Skeletal muscle cell (primary cell): ENCODE data around the gene SLFN13.
"Not testable (repeated sequence)": the region's sequence is repeated elsewhere in the genome, so short reads cannot be mapped to it uniquely, and the experiment has no call there.

Source experiments
- DNase-seq: peaks from one replicate; pipeline ENCODE4 v3.0.0-alpha.2; 2010; ENCODE audit warnings: low read depth
- H3K4me3 ChIP-seq: 2 replicates; pipeline ENCODE4 v1.5.1; 2011; ENCODE audit warnings: low read depth, mild to moderate bottlenecking, control low read depth, low read length, moderate library complexity

SLFN13 gene

DNA sequence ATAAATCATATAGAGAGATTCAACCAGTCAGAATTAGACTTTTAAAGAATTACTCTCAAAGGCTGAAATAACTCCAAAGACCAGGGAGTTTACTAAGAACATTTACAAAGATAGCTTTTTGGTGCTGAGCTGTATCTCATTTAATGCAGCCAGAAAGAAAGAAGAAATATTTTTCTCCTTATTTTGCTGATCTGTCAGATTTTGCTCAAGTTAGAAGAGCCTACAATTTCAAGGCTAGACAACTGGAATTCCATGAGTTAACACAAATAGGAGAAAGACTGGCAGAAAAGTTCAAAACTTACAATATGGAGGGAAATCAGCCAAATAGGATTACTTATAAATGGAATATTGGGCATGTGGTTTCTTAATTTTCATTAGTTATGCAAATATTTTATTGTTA is 10.1 kb downstream of the SLFN13 start:
- H3K4me3 ChIP-seq = no peak overlapping the region
- no peak for DNase-seq

DNA sequence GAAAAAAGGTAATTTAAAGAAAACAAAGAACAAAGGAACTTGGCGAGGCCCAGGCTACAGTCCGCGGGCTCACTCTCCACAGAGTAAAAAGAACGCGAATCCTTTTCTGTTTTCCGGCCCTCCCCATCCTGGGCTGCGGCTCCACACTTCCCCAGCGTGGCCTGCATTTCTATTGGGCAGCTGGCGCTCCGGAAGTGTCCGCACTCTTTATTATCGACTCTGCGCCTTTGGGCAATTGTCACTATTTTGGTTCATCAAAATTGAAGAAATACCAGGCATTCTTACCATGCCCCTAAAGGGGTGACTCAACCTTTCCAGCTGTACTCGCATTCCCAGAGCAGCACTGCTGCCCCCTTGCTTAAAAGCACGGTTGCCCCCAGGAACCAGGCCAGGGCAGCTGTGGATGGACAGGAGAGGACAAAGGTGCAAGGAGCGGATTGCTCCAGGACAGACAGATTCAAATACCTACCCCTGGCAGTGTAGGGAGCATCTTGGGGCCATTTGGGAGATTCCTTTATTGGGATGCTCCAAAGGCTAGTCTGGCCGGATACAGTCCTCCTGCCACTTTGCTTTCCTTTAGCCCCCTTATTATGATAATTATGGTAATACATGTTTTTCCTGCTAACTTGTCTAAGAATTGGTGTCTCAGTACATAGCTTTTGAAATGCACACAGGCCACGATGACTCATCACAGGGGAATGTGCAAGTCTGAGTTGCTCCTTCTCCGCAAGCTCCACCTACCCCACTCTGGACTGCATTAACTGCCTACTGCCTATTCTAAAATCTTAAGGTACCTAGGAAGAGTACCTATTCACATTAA is 15.3 kb downstream of the SLFN13 start:
- DNase-seq = peak; percentile 98
- peak overlapping the region; percentile 55 for H3K4me3 ChIP-seq

DNA sequence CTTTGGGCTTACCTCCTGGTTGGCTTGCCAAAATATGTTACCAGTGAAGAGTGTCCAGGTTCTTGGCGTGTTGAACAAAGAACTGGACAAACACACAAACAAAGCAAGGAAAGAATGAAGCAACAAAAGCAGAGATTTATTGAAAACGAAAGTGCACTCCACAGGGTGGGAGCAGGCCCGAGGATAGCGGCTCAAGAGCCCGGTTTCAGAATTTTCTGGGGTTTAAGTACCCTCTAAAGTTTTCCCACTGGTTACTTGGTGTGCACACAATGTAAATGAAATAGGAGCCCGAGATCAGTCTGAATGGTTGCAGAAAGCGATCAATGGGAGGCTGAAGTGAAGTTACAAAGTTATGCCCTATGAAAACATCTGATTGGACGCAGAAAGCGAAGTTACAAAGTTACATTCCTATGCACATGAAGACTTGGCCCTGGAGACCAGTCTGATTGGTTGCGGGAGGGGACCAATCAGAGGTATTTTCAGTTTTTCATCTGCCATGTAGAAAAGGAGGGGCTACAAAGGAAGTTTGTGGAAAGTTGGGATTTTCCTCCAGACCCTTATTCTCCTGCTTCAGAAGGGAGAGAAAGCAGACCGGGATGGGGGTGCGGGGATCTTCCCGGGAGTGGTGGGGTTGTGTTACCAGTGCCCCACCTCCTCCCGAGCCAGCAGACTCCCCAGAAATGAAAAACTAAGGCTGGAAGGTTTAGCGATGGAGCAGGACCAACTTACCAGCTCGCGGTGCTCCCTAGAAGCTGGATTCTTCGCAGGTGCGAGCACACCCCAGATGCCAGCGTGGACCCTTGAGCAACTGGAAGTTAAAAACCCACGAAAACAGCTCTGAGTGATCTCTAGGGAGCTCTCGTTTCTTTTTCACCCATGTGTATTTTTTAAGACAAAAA is 16.1 kb downstream of the SLFN13 start, which contains the start of gene SLFN12:
Gene SLFN12 (minus strand): TSS at position 325 of the 899 bp plus-strand sequence. CDS start 9,472 bp downstream, outside the sequence.
- peak within 1 kb of the TSS; percentile 55 for H3K4me3 ChIP-seq
- DNase-seq = peak; percentile 96

DNA sequence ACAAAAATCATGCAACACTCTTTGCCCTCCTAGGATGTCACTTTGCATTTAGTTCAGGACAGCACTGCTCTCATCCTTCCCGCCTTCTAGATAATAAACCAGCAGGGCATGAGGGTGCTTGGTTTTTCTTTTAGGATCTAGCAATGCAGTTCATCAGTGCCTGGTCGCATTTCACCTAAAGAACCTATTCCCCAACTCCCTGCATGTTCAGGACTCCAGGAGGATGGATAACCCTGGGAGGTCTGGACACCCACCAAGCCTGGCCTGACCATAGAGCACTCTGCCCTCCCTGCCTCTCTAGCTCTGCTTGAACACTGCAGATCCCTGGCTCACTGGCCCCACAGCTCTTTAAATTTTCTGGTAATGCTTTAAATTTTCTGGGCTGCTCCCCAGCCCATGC is 18.9 kb downstream of the SLFN13 start:
- no peak for DNase-seq
- no peak overlapping the region for H3K4me3 ChIP-seq

DNA sequence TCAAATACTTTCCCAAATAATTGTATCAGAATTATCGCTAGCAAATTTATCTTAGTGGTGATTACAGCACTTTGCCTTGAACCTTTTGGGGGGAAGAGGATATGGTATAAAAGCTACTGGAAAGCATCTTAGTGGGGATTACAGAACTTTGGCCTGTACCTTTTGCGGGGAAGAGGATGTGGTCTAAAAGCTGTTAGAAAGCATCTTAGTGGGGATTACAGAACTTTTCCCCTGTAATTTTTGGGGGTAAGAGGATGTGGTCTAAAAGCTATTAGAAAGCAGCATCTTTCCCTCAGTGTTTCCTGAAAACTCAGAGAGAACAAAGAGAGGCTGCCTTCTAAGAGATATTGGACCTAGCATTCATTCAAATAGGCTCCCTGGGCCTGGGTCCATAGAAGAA is 20.3 kb downstream of the SLFN13 start:
- no peak for DNase-seq

DNA sequence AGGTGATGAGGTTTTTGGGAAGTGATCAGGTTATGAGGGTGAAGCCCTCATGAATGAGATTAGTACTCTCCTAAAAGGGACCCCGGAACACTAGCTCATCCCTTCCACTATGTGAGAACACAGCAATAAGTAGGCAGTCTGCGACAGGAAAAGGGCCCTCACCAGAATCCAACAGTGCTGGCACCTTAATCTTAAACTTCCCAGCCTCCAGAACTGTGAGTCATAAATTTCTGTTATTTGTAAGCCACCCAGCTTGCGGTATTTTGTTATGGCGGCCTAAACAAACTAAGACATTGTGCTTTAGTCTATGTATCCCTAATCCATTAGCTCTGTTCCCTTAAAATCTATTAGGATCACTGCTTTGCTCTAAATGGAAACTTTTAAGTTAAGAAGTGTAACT is 24.8 kb downstream of the SLFN13 start:
- no peak for DNase-seq
- no peak overlapping the region for H3K4me3 ChIP-seq

More for the DNA sequence above, 20.3 kb downstream of the SLFN13 start:
- no peak overlapping the region for H3K4me3 ChIP-seq

DNA sequence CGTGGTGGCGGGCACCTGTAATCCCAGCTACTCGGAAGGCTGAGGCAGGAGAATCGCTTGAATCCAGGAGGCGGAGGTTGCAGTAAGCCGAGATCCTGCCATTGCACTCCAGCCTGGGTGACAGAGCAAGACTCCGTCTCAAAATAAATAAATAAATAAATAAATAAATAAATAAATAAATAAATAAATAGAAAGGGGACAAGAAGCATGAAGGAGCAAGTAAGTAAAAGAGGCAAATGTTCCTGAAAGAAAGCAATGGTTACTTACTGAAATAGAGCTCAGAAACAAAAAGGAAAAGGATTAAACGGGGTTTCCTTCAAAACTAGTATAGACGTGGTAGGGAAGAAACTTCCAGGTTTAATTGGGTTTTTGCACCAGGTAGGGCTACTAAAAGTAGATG is 27.5 kb downstream of the SLFN13 start:
- not testable (repeated sequence) for DNase-seq, H3K4me3 ChIP-seq

DNA sequence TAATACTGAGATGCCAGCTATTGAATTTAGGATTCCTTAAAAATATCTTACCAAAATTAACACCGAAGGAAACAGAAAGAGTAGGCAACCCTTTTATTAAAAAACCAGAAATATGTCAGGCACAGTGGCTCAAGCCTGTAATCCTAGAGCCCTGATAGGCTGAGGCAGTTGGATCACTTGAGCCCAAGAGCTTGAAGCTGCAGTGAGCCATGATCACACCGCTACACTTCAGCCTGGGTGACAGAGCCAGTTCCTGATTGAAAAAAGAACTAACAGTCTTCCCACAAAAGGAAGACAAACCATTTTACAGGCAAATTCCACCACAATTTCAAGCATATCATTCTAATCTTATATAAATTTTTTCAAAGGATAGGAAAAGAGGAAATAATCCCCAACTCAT is 31.9 kb downstream of the SLFN13 start:
- no peak overlapping the region for H3K4me3 ChIP-seq
- no peak for DNase-seq

DNA sequence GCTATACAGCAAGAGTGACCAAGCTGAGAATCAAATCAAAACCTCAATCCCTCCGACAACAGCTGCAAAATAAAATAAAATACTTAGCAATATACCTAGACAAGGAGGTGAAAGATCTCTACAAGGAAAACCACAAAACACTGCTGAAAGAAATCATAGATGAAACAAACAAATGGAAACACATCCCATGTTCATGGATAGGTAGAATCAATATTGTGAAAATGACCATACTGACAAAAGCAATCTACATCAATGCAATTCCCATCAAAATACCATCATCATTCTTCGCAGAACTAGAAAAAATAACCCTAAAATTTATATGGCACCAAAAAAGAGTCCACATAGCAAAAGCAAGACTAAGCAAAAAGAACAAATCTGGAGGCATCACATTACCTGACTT is 33.9 kb downstream of the SLFN13 start:
- not testable (repeated sequence) for H3K4me3 ChIP-seq, DNase-seq

DNA sequence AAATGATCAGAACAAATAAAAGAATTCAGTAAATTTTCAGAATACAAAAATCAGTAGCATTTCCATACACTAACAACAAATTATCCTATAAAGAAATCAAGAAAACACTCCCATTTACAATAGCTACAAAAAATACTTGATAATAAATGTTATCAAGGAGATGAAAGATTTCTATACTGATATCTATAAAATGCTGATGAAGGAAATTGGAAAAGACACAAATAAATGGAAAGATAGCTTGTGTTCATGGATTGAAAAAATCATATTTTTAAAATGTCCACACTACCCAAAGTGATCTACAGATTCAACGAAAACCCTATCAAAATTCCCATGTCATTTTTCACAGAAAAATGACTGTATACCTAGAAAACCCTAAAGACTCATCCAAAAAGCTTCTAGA is 34.3 kb downstream of the SLFN13 start:
- H3K4me3 ChIP-seq = no peak overlapping the region
- DNase-seq = no peak

DNA sequence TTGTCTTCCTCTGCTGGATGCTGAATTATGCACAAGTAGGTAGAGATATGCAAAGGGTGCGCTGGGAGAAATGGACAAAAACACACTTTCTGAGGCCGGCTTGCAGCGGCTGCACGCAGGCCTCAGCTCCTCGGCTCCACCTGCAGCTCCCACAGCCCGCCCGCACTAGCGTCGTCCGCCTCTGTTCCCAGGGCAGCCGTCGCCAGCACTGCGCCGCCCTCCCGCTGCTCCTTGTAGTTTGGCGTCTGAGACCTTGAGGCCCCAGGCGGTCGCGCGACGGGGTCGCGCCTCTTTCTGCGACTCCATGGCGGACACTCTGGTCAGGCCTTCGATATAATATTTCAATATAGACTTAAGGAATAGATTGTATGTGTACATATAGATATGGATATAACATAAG is 41.0 kb downstream of the SLFN13 start:
- H3K4me3 ChIP-seq = no peak overlapping the region
- no peak for DNase-seq

DNA sequence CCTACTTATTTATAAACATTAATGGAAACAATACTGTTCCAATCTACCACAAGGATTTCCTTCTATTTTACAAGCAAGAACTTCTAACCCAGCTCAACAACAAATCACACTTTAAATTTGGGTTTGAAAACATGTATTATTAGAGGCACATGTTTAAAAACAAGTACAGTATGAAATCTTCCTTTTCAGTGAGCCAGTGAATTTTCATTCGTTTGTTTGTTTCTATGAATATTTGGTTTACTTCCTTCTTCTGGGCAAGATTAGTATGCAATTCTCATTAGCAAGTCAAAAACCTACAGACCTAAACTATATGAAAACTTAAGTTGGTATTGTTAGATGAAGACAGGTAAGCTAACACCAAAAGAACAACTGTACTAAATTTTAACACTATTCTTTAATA is 42.0 kb downstream of the SLFN13 start:
- no peak for DNase-seq
- no peak overlapping the region for H3K4me3 ChIP-seq

DNA sequence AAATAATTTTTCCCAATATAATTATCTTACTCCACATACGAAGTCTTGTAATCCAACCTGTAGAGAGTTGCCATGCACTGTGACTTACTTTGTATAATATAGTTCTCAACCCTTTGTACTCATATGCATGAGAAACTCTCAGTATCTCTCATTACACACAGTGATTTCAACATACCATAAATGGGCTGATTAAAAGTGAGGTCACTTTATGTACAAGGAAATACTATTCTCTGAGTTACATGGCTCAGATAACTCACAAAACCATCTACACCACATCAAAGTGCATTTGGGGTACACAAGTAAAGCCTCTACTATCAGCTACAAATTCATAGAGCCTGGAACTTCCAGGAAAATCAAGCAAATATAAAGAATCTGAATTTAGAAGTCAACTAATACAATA is 44.2 kb downstream of the SLFN13 start:
- DNase-seq = peak; percentile 4
- no peak overlapping the region for H3K4me3 ChIP-seq

DNA sequence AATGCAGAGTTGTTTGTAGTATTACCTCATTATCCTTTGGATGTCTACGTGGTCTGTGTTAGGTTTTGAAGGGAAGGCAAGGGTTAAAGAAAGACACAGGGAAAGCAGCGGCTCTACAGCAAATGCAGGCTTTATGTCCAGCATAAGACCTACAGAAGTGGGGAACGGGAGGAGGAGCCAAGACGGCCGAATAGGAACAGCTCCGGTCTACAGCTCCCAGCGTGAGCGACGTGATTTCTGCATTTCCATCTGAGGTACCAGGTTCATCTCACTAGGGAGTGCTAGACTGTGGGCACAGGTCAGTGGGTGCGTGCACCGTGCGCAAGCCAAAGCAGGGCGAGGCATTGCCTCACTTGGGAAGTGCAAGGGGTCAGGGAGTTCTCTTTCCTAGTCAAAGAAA is 54.8 kb downstream of the SLFN13 start:
- not testable (repeated sequence) for DNase-seq, H3K4me3 ChIP-seq

DNA sequence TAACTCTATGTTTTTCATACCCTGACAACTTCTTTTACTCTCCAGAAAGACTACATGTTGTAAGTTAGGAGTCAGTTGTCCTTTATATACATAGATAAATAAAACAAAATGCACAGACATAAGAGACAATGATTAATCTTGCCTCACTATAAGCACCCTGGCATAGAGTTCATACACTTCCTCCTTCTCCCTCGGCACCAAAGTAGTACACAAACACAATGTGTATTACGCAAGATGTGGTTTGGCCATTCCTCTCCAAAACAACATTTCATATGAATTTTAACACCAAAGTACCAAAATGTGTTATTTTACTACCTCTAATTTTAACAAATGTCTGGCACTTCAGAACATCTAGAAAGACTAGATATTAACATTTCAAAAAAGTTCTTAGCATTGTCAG is 57.9 kb downstream of the SLFN13 start:
- H3K4me3 ChIP-seq = no peak overlapping the region
- DNase-seq = no peak

DNA sequence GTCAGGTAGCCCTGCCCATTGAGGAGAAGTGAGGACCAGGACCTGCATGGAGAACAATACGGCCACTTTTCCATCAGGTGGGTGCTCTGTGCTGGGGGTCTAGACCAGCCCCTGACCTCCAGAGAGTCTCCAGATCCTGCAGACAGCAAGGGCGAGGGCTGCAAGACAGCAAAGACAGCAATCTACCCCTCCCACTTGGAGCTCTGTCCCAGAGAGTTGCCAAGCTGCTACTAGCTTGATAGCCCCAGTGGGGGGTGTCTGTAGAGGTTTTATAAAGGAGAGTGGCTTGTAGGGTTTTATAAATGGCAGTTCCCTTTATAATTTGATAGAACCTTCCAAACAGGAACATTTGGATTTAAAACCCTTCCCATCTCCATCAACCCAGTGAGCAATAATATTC is 58.4 kb downstream of the SLFN13 start:
- no peak for DNase-seq
- no peak overlapping the region for H3K4me3 ChIP-seq

DNA sequence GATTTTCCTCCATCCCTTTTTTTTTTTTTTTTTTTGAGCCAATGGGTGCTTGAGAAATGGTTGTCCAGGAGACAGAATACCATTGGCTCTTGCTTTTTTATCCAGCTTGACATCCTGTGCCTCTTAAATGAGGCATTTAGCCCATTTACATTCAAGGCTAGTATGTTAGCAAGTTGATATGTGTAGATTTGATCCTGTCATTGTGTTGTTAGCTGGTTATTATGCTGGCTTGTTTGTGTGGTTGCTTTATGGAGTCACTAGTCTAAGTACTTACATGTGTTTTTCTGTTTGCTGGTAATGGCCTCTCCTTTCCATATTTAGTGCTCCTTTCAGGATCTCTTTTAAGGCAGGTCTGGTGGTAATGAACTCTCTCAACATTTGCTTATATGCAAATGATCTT is 61.1 kb downstream of the SLFN13 start:
- H3K4me3 ChIP-seq = no peak overlapping the region
- no peak for DNase-seq
